A673 (cell line): Measurements from ENCODE around the gene CYP3A4. TPM values are rescaled to one million over a fixed set of nuclear protein-coding genes. Genes with fewer than 3 reads are reported as not detected.
"Not testable (repeated sequence)": the region's sequence is repeated elsewhere in the genome, so short reads cannot be mapped to it uniquely, and the experiment has no call there.

Experiments
- BruUV-seq: library from RNA; stranded (reverse); fragments of 400-500 nt; replicated peaks from 2 replicates; lab custom pipeline; 2021; lab: Mats Ljungman, UMichigan
- CTCF ChIA-PET: fragments of 300-600 bp; sonication (Branson Sonifier 250); formaldehyde crosslinking; loops from one replicate; lab custom pipeline; 2022; ENCODE audit warnings: antibody characterized with exemption; lab: Charles Lee
- POLR2A ChIA-PET: fragments of 300-600 bp; sonication (Branson Sonifier 250); formaldehyde crosslinking; loops from one replicate; lab custom pipeline; 2022; ENCODE audit warnings: antibody characterized with exemption; ENCODE audit not compliant: low non-redundant PET; lab: Charles Lee
- DNase-seq: peaks from one replicate; pipeline ENCODE4 v3.0.0-alpha.2; 2015; ENCODE audit warnings: low spot score
- H3K27ac ChIP-seq: fragments of 200-600 bp; sonication (generic); 2 replicates; pipeline ENCODE4 v1.5.1; 2016; ENCODE audit warnings: mixed run types, low read depth, mild to moderate bottlenecking, mixed read lengths, antibody characterized with exemption, low read length; ENCODE audit not compliant: poor library complexity, severe bottlenecking
- H3K27me3 ChIP-seq: fragments of 200-600 bp; sonication (generic); replicated peaks from 2 replicates; pipeline ENCODE4 v1.6.1; 2017; ENCODE audit warnings: mixed run types, low read depth, mild to moderate bottlenecking, mixed read lengths, antibody characterized with exemption, low read length; ENCODE audit not compliant: insufficient read depth, poor library complexity
- H3K36me3 ChIP-seq: fragments of 200-600 bp; sonication (generic); 2 replicates; pipeline ENCODE4 v1.6.1; 2016; ENCODE audit warnings: mixed run types, mild to moderate bottlenecking, mixed read lengths, antibody characterized with exemption, low read length; ENCODE audit not compliant: insufficient read depth, poor library complexity, severe bottlenecking
- H3K4me1 ChIP-seq: fragments of 200-600 bp; sonication (generic); 2 replicates; pipeline ENCODE4 v1.6.1; 2017; ENCODE audit warnings: mixed run types, mild to moderate bottlenecking, mixed read lengths, antibody characterized with exemption, low read length; ENCODE audit not compliant: insufficient read depth, poor library complexity, severe bottlenecking
- H3K4me3 ChIP-seq: fragments of 200-600 bp; sonication (generic); 2 replicates; pipeline ENCODE4 v1.5.1; 2016; ENCODE audit warnings: low read depth, mixed run types, mild to moderate bottlenecking, mixed read lengths, low read length; ENCODE audit not compliant: poor library complexity, severe bottlenecking
- H3K9me3 ChIP-seq: fragments of 200-600 bp; sonication (generic); 2 replicates; pipeline ENCODE4 v1.6.1; 2016; ENCODE audit warnings: mixed run types, low read depth, mild to moderate bottlenecking, mixed read lengths, antibody characterized with exemption, low read length; ENCODE audit not compliant: poor library complexity, severe bottlenecking
- EZH2 ChIP-seq: fragments of 200-600 bp; sonication (generic); IDR thresholded peaks from 2 replicates; pipeline ENCODE4 v1.6.1; 2017; ENCODE audit warnings: borderline replicate concordance, low read depth, mild to moderate bottlenecking, mixed read lengths, antibody characterized with exemption, low read length; ENCODE audit not compliant: poor library complexity, severe bottlenecking
- intact Hi-C: fragments of 100-400 bp; cut with micrococcal nuclease; formaldehyde crosslinking; loops from one replicate; pipeline ENCODE4 v1.10.0; 2022; ENCODE audit not compliant: unreplicated experiment
- total RNA-seq: library from RNA; stranded (reverse); gene quantifications from 2 replicates; pipeline ENCODE4 v1.2.3, GENCODE V29; 2021
- TF ChIP-seq, protein P1 (sequence below): fragments of 300-800, 200-600 bp; sonication (generic); conservative IDR thresholded peaks from 2 replicates; pipeline ENCODE4 v1.5.1; 2017; ENCODE audit warnings: low read depth, mild to moderate bottlenecking, antibody characterized with exemption, low read length, moderate library complexity, mixed read lengths

The CYP3A4 gene
- total RNA-seq, 1 experiment from 2014 or later = not detected

DNA sequence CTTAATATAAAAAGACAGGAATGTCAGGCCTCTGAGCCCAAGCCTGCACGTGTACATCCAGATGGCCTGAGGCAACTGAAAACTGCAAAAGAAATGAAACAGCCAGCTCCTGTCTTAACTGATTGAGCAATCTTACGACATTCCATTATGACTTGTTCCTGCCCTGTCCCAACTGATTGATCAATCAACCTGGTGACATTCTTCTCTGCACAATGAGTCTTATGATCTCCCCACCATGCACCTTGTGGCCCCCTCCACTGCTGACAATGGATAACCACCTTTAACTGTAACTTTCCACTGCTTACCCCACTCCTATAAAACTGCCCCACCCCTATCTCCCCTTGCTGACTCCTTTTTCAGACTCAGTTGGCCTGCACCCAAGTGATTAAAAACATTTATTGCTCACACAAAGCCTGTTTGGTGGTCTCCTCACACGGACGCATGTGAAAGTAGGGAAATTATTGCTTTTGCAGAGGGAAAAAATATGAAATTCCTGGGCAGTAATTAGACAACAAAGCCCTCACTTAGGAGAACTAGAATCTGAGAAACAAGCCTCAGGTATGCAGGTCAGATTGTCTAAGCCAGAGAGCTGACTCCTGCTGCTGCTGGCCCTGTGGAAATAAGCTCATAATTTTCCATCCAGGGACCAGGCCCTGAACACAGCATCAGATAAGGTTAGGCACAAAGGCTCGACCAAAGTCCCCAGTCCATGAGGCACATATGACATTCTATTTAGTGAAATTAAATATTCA, 54.3 kb downstream of the CYP3A4 start:
- POLR2A ChIA-PET = no interaction called here
- TF ChIP-seq, protein P1, sequence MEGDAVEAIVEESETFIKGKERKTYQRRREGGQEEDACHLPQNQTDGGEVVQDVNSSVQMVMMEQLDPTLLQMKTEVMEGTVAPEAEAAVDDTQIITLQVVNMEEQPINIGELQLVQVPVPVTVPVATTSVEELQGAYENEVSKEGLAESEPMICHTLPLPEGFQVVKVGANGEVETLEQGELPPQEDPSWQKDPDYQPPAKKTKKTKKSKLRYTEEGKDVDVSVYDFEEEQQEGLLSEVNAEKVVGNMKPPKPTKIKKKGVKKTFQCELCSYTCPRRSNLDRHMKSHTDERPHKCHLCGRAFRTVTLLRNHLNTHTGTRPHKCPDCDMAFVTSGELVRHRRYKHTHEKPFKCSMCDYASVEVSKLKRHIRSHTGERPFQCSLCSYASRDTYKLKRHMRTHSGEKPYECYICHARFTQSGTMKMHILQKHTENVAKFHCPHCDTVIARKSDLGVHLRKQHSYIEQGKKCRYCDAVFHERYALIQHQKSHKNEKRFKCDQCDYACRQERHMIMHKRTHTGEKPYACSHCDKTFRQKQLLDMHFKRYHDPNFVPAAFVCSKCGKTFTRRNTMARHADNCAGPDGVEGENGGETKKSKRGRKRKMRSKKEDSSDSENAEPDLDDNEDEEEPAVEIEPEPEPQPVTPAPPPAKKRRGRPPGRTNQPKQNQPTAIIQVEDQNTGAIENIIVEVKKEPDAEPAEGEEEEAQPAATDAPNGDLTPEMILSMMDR = no peak
- TF ChIP-seq EZH2 = no peak
- no peaks in the 10 kb centered on the region for H3K4me1 ChIP-seq
- no TSS peak for BruUV-seq
- CTCF ChIA-PET = no interaction called here
- no peaks in the 10 kb centered on the region for H3K27me3 ChIP-seq
- intact Hi-C loops = no loop called here
- H3K4me3 ChIP-seq = no peak overlapping the region
- no peak overlapping the region for H3K27ac ChIP-seq
- H3K36me3 ChIP-seq = no peaks in the 10 kb centered on the region
- H3K9me3 ChIP-seq = no peaks in the 10 kb centered on the region
- DNase-seq = no peak

DNA sequence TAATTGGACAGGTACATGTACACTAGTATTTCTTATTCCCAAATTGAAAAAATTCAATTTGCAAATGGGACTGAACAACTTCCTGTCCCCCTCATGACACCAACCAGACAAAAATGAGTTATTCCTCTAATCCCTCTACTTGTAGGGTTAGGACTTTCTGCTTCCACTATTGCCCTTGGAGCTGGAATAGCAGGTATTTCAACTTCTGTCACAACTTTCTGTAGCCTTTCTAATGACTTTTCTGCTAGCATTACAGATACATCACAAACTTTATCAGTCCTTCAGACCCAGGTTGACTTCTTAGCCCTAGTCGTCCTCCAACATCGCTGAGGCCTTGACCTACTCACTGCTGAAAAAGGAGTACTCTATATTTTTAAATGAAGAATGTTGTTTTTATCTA, 55.4 kb downstream of the CYP3A4 start:
- TF ChIP-seq, protein P1 = no peak
- no peak for TF ChIP-seq EZH2
- no peak overlapping the region for H3K4me3 ChIP-seq
- no peak overlapping the region for H3K27ac ChIP-seq
- intact Hi-C loops = no loop called here
- DNase-seq = no peak
- H3K4me1 ChIP-seq = no peaks in the 10 kb centered on the region
- H3K9me3 ChIP-seq = no peaks in the 10 kb centered on the region
- ChIA-PET CTCF (no interaction called here), POLR2A (no interaction called here)
- no peaks in the 10 kb centered on the region for H3K36me3 ChIP-seq
- no TSS peak for BruUV-seq
- no peaks in the 10 kb centered on the region for H3K27me3 ChIP-seq

DNA sequence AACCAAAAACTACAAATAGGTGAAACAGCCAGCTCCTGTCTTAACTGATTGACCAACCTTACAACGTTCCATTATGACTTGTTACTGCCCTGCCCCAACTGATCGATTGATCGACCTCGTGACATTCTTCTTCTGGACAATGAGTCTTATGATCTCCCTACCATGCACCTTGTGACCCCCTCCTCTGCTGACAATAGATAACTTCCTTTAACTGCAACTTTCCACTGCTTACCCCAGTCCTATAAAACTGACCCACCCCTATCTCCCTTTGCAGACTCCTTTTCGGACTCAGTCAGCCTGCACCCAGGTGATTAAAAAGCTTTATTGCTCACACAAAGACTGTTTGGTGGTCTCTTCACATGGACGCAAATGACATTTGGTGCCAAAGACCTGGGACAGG, 60.8 kb downstream of the CYP3A4 start:
- DNase-seq, intact Hi-C loops, H3K4me3 ChIP-seq, H3K4me1 ChIP-seq, POLR2A ChIA-PET, H3K27ac ChIP-seq, BruUV-seq, H3K27me3 ChIP-seq, H3K36me3 ChIP-seq, H3K9me3 ChIP-seq, CTCF ChIA-PET: not testable (repeated sequence)
